Liver (tissue), 3 donors: ENCODE results near the gene IGF2BP3.

ENCODE experiments used
- CTCF ChIP-seq: fragments of 150-350 bp; IDR thresholded peaks from 2 replicates; pipeline ENCODE4 v1.5.1; 2017; ENCODE audit warnings: improper control_type of control experiment, low read depth, low read length; ENCODE audit not compliant: missing input control
- REST ChIP-seq: IDR thresholded peaks from 2 replicates; pipeline ENCODE4 v1.6.1; 2016; ENCODE audit warnings: antibody characterized with exemption, mild to moderate bottlenecking
- RXRA ChIP-seq, 2 donors: IDR thresholded peaks; 2 replicates each; pipeline ENCODE4 v1.6.1; 2017 to 2018; ENCODE audit warnings: antibody characterized with exemption in 2 of 2, mild to moderate bottlenecking in 1 of 2
- SP1 ChIP-seq: IDR thresholded peaks from 2 replicates; pipeline ENCODE4 v1.6.1; 2018; ENCODE audit warnings: antibody characterized with exemption, mild to moderate bottlenecking
- donor health status: healthy.
- donor health status: healthy.

GRCh38 chr7:23482686-23483085 is 12.4 kb upstream of the IGF2BP3 start:
- TF ChIP-seq CTCF = no peak
- TF ChIP-seq SP1 = no peak
- no peak for TF ChIP-seq RXRA (IDR thresholded peaks at IDR 0.05)
- no peak for TF ChIP-seq REST
